Stimulated activated CD8-positive, alpha-beta memory T cell treated with anti-CD3 and anti-CD28 coated beads, Interleukin-4, amount 100 ng/mL, for 4 hours (primary cell): ENCODE data around the gene MMP26.
"Not testable (repeated sequence)": the region's sequence is repeated elsewhere in the genome, so short reads cannot be mapped to it uniquely, and the experiment has no call there.

Experiments
- DNase-seq, 2 donors: peaks; one replicate each; pipeline ENCODE4 v3.0.0-alpha.2; 2020; ENCODE audit warnings: low read depth in 2 of 2, low spot score in 1 of 2

Gene MMP26

GRCh38 chr11:4722616-4723534 lies 18.3 kb downstream of the MMP26 start:
- DNase-seq, result not testable (repeated sequence)

GRCh38 chr11:4727171-4727570 lies 22.6 kb downstream of the MMP26 start:
- DNase-seq, result no peak

- no peak for DNase-seq
Observed at GRCh38 chr11:4740735-4741134, 36.2 kb downstream of the MMP26 start.

- DNase-seq, result no peak
Observed at GRCh38 chr11:4748438-4748837, 43.9 kb downstream of the MMP26 start.

GRCh38 chr11:4751201-4751600 lies 46.6 kb downstream of the MMP26 start:
- no peak for DNase-seq
